ENCODE results near the gene YRDC.

Gene YRDC

DNA sequence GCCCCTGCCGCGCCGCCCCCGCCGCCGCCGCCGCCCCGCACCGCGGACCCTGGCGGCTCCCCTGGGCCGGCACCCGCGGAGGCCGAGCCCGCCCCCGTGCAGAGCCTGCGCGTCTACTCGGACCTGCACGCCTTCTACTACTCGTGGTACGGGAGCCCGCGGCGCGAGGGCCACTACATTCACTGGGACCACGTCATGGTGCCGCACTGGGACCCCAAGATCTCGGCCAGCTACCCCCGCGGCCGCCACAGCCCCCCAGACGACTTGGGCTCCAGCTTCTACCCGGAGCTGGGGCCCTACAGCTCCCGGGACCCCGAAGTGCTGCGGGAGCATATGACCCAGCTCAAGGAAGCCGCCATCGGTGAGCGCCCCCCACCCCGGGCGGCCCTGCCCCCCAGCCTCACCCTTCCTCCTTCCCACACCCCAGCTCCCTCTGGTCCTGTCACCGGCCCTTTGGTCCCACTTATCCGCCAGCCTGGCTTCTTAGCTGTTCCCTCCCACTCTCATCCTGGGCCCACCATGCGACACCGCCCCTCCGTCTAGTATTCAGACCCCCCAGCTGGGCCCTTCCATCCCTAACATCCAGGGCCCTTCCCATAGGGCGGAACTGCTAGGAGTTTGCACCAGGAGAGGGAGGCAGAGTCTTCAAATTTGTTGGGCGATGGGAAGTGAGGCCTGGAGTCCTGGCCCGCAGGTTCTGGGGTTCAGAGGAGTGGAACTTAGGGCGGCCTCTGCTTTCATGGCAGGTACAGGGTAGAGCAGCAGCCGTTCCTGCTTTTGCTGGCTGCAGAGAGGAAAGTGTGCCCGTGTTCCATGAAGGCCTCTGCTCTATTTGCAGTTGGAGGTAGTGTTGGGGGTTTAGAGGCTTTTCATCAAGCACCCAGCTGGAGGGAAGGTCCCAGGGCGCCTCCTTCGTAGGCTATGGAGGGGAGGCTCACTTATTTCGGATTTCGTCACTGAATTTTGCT is 13.4 kb downstream of the YRDC start:
- POLR2A ChIA-PET: interaction anchor here (0.8 to 0.9 kb wide), 3 partner anchors 12 to 65 kb away, joined by 3 to 13 read pairs (median 3); partner anchors contain the start of genes C1orf122, MTF1 and YRDC
- CTCF ChIA-PET: interaction anchor here (0.6 to 1.0 kb wide), 2 partner anchors 13 to 66 kb away, joined by 4 read pairs; partner anchors contain the start of genes C1orf122 and YRDC
- peaks cover 13 to 40% of the 10 kb centered on the region in 2 experiments; a peak in 2 of 3 replicates for H3K36me3 ChIP-seq (ENCODE audit: control insufficient read depth in 2 of 2, insufficient read depth in 1 of 2, low read length in 2 of 2)
- H3K4me3 ChIP-seq (ENCODE audit: low read depth, low read length): peak overlapping the region; percentile 70
- peaks cover 7% of the 10 kb centered on the region; the same call in 1 of the 2 replicates for H3K4me1 ChIP-seq (ENCODE audit: control insufficient read depth, insufficient read depth, low read length)
- H3K9me3 ChIP-seq (ENCODE audit: control insufficient read depth, insufficient read depth, low read depth, low read length): no peaks in the 10 kb centered on the region
- H3K27ac ChIP-seq (ENCODE audit: extremely low read depth, low read depth, low read length): peak overlapping the region; percentile 88; the same call in 1 of the 2 replicates
- TF ChIP-seq, protein P1, sequence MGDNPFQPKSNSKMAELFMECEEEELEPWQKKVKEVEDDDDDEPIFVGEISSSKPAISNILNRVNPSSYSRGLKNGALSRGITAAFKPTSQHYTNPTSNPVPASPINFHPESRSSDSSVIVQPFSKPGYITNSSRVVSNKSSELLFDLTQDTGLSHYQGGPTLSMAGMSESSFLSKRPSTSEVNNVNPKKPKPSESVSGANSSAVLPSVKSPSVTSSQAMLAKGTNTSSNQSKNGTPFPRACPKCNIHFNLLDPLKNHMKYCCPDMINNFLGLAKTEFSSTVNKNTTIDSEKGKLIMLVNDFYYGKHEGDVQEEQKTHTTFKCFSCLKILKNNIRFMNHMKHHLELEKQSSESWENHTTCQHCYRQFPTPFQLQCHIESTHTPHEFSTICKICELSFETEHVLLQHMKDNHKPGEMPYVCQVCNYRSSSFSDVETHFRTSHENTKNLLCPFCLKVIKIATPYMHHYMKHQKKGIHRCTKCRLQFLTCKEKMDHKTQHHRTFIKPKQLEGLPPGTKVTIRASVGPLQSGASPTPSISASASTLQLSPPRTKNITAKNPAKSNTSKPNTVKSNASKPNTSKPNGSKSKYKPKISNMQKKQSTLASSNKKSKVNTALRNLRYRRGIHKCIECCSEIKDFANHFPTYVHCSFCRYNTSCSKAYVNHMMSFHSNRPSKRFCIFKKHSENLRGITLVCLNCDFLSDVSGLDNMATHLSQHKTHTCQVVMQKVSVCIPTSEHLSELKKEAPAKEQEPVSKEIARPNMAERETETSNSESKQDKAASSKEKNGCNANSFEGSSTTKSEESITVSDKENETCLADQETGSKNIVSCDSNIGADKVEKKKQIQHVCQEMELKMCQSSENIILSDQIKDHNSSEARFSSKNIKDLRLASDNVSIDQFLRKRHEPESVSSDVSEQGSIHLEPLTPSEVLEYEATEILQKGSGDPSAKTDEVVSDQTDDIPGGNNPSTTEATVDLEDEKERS (tag by site-specific recombination; IDR thresholded peaks at IDR 0.05): no peak
- TF ChIP-seq, protein P2, sequence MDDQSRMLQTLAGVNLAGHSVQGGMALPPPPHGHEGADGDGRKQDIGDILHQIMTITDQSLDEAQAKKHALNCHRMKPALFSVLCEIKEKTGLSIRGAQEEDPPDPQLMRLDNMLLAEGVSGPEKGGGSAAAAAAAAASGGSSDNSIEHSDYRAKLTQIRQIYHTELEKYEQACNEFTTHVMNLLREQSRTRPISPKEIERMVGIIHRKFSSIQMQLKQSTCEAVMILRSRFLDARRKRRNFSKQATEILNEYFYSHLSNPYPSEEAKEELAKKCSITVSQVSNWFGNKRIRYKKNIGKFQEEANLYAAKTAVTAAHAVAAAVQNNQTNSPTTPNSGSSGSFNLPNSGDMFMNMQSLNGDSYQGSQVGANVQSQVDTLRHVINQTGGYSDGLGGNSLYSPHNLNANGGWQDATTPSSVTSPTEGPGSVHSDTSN (CRISPR knock-in tag; IDR thresholded peaks at IDR 0.05): no peak
- TF ChIP-seq ZNF302 (tag by site-specific recombination; IDR thresholded peaks at IDR 0.05; ENCODE audit: low read depth) (no peak), ZNF561 (tag by site-specific recombination; IDR thresholded peaks at IDR 0.05; ENCODE audit: borderline replicate concordance) (no peak), ZNF707 (tag by site-specific recombination; IDR thresholded peaks at IDR 0.05) (no peak), ZFP37 (tag by site-specific recombination; IDR thresholded peaks at IDR 0.05) (no peak), ZNF155 (tag by site-specific recombination; IDR thresholded peaks at IDR 0.05) (no peak), ZNF791 (tag by site-specific recombination; IDR thresholded peaks at IDR 0.05) (no peak), ZNF341 (tag by site-specific recombination; IDR thresholded peaks at IDR 0.05; ENCODE audit: low read depth) (peak; percentile 59), YY1 (tag by site-specific recombination; IDR thresholded peaks at IDR 0.05) (no peak), OSR2 (tag by site-specific recombination; IDR thresholded peaks at IDR 0.05) (no peak), WT1 (tag by site-specific recombination; IDR thresholded peaks at IDR 0.05) (no peak), KLF9 (tag by site-specific recombination; IDR thresholded peaks at IDR 0.05; ENCODE audit: low read depth) (peak; percentile 36; the same call in 1 of the 2 replicates), GLI2 (tag by site-specific recombination; IDR thresholded peaks at IDR 0.05; ENCODE audit: borderline replicate concordance, low read depth) (no peak)
- TF ChIP-seq, protein P3, sequence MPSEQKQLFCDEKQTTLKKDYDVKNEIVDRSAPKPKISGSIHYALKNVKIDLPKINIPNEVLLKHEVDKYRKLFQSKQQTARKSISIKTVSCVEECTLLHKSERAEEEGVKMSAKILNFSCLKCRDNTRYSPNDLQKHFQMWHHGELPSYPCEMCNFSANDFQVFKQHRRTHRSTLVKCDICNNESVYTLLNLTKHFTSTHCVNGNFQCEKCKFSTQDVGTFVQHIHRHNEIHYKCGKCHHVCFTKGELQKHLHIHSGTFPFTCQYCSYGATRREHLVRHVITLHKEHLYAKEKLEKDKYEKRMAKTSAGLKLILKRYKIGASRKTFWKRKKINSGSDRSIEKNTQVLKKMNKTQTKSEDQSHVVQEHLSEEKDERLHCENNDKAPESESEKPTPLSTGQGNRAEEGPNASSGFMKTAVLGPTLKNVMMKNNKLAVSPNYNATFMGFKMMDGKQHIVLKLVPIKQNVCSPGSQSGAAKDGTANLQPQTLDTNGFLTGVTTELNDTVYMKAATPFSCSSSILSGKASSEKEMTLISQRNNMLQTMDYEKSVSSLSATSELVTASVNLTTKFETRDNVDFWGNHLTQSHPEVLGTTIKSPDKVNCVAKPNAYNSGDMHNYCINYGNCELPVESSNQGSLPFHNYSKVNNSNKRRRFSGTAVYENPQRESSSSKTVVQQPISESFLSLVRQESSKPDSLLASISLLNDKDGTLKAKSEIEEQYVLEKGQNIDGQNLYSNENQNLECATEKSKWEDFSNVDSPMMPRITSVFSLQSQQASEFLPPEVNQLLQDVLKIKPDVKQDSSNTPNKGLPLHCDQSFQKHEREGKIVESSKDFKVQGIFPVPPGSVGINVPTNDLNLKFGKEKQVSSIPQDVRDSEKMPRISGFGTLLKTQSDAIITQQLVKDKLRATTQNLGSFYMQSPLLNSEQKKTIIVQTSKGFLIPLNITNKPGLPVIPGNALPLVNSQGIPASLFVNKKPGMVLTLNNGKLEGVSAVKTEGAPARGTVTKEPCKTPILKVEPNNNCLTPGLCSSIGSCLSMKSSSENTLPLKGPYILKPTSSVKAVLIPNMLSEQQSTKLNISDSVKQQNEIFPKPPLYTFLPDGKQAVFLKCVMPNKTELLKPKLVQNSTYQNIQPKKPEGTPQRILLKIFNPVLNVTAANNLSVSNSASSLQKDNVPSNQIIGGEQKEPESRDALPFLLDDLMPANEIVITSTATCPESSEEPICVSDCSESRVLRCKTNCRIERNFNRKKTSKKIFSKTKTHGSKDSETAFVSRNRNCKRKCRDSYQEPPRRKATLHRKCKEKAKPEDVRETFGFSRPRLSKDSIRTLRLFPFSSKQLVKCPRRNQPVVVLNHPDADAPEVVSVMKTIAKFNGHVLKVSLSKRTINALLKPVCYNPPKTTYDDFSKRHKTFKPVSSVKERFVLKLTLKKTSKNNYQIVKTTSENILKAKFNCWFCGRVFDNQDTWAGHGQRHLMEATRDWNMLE (tag by site-specific recombination; conservative IDR thresholded peaks at IDR 0.05; ENCODE audit: low read depth): no peak
- TF ChIP-seq, protein P4, sequence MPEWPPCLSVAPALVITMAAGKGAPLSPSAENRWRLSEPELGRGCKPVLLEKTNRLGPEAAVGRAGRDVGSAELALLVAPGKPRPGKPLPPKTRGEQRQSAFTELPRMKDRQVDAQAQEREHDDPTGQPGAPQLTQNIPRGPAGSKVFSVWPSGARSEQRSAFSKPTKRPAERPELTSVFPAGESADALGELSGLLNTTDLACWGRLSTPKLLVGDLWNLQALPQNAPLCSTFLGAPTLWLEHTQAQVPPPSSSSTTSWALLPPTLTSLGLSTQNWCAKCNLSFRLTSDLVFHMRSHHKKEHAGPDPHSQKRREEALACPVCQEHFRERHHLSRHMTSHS (tag by site-specific recombination; IDR thresholded peaks at IDR 0.05): no peak
- TF ChIP-seq, protein P5, sequence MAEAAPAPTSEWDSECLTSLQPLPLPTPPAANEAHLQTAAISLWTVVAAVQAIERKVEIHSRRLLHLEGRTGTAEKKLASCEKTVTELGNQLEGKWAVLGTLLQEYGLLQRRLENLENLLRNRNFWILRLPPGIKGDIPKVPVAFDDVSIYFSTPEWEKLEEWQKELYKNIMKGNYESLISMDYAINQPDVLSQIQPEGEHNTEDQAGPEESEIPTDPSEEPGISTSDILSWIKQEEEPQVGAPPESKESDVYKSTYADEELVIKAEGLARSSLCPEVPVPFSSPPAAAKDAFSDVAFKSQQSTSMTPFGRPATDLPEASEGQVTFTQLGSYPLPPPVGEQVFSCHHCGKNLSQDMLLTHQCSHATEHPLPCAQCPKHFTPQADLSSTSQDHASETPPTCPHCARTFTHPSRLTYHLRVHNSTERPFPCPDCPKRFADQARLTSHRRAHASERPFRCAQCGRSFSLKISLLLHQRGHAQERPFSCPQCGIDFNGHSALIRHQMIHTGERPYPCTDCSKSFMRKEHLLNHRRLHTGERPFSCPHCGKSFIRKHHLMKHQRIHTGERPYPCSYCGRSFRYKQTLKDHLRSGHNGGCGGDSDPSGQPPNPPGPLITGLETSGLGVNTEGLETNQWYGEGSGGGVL (tag by site-specific recombination; IDR thresholded peaks at IDR 0.05): 0 out of 2 replicates have a peak, but pooled peaks have one; percentile 11
- TF ChIP-seq, protein P6, sequence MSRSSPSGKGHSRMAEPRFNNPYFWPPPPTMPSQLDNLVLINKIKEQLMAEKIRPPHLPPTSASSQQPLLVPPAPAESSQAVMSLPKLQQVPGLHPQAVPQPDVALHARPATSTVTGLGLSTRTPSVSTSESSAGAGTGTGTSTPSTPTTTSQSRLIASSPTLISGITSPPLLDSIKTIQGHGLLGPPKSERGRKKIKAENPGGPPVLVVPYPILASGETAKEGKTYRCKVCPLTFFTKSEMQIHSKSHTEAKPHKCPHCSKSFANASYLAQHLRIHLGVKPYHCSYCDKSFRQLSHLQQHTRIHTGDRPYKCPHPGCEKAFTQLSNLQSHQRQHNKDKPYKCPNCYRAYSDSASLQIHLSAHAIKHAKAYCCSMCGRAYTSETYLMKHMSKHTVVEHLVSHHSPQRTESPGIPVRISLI (tag by site-specific recombination; IDR thresholded peaks at IDR 0.05): no peak

All from HEK293 (cell line).